Activated naive CD8-positive, alpha-beta T cell treated with anti-CD3 and anti-CD28 coated beads, Interleukin-2, amount 10 ng/mL, durations not matched to agents 7 days and 5 days (primary cell): Measurements from ENCODE around the gene MPC1. TPM values are rescaled to one million over a fixed set of nuclear protein-coding genes. Genes with fewer than 3 reads are reported as not detected.
"Not testable (repeated sequence)": the region's sequence is repeated elsewhere in the genome, so short reads cannot be mapped to it uniquely, and the experiment has no call there.

ENCODE experiments used
- ATAC-seq: fragments of 150-1000 bp; cut with Tn5 transposase; one replicate; pipeline ENCODE4 v1.10.0; 2021; ENCODE audit warnings: low read depth, moderate library complexity
- POLR2A ChIA-PET: fragments of 350-600 bp; sonication (Branson Sonifier 250); formaldehyde crosslinking; loops from one replicate; lab custom pipeline; 2021; ENCODE audit warnings: antibody characterized with exemption; lab: Charles Lee
- DNase-seq: peaks from one replicate; pipeline ENCODE4 v3.0.0; 2021
- H3K27ac Mint-ChIP-seq: one replicate; pipeline ENCODE4 v1.8.0; 2022; ENCODE audit warnings: mild to moderate bottlenecking, mixed read lengths
- H3K27me3 Mint-ChIP-seq: one replicate; pipeline ENCODE4 v1.8.0; 2022; ENCODE audit warnings: mild to moderate bottlenecking, moderate library complexity, mixed read lengths
- H3K36me3 Mint-ChIP-seq: one replicate; pipeline ENCODE4 v1.8.0; 2021; ENCODE audit warnings: mild to moderate bottlenecking, mixed read lengths
- H3K4me1 Mint-ChIP-seq: one replicate; pipeline ENCODE4 v1.8.0; 2021; ENCODE audit warnings: mixed read lengths
- H3K4me3 Mint-ChIP-seq: one replicate; pipeline ENCODE4 v1.8.0; 2022; ENCODE audit warnings: mild to moderate bottlenecking, moderate library complexity, mixed read lengths
- H3K9me3 Mint-ChIP-seq: one replicate; pipeline ENCODE4 v1.8.0; 2021; ENCODE audit warnings: mixed read lengths
- total RNA-seq, 2 experiments: library from RNA; stranded (reverse); gene quantifications; one replicate each; pipeline ENCODE4 v1.2.3, GENCODE V29; 2021

Gene MPC1
- total RNA-seq, 2 experiments from 2014 or later, result 28.7 to 29.6 TPM

DNA sequence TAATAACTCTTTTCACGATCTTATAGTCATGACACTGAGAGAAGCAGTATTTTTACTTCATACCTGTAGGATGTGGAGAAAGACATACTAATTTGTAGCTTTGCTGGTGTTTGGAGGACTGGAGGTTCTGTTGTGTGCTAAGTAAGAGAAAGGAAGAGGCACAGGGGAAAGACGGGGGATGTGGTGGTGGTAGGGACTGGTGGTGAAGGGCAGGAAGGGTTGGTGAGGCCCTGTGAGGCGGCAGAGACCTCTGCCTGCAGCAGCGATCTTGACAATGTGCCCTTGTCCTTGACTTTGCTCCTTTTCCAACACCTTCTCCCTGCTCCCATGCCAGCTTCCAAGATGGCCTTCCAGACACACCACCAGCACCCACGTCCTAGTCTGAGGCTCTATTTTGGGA, 32.6 kb upstream of the MPC1 start:
- POLR2A ChIA-PET, result interaction anchor here (1.0 kb wide), 1 partner anchor 10 kb away, joined by 5 read pairs; no protein-coding TSS in a partner anchor
- H3K4me3 Mint-ChIP-seq, result peak overlapping the region; percentile 67
- H3K4me1 Mint-ChIP-seq, result peaks cover 75% of the 10 kb centered on the region

GRCh38 chr6:166413491-166413951, 30.8 kb upstream of the MPC1 start:
- no peak for DNase-seq
- peaks cover 63% of the 10 kb centered on the region for H3K4me1 Mint-ChIP-seq
- no peak overlapping the region for H3K4me3 Mint-ChIP-seq
- H3K27ac Mint-ChIP-seq, result no peak overlapping the region
- ATAC-seq, result no peak
- peaks cover 11% of the 10 kb centered on the region for H3K27me3 Mint-ChIP-seq
- POLR2A ChIA-PET, result no interaction called here
- peaks cover 8% of the 10 kb centered on the region for H3K9me3 Mint-ChIP-seq
- H3K36me3 Mint-ChIP-seq, result peaks cover 15% of the 10 kb centered on the region

More for the DNA sequence above, 32.6 kb upstream of the MPC1 start:
- Mint-ChIP-seq H3K27ac (peak overlapping the region; percentile 85), H3K27me3 (peaks cover 7% of the 10 kb centered on the region), H3K9me3 (peaks cover 8% of the 10 kb centered on the region), H3K36me3 (peaks cover 15% of the 10 kb centered on the region)
- peak; percentile 67 for ATAC-seq
- DNase-seq, result peak; percentile 62

GRCh38 chr6:166412911-166413384, 30.2 kb upstream of the MPC1 start:
- Mint-ChIP-seq H3K27me3 (peaks cover 11% of the 10 kb centered on the region), H3K9me3 (peaks cover 8% of the 10 kb centered on the region), H3K4me3 (no peak overlapping the region), H3K27ac (no peak overlapping the region), H3K4me1 (peaks cover 59% of the 10 kb centered on the region), H3K36me3 (peaks cover 15% of the 10 kb centered on the region)
- DNase-seq (no peak), ATAC-seq (no peak)
- POLR2A ChIA-PET, result no interaction called here

DNA sequence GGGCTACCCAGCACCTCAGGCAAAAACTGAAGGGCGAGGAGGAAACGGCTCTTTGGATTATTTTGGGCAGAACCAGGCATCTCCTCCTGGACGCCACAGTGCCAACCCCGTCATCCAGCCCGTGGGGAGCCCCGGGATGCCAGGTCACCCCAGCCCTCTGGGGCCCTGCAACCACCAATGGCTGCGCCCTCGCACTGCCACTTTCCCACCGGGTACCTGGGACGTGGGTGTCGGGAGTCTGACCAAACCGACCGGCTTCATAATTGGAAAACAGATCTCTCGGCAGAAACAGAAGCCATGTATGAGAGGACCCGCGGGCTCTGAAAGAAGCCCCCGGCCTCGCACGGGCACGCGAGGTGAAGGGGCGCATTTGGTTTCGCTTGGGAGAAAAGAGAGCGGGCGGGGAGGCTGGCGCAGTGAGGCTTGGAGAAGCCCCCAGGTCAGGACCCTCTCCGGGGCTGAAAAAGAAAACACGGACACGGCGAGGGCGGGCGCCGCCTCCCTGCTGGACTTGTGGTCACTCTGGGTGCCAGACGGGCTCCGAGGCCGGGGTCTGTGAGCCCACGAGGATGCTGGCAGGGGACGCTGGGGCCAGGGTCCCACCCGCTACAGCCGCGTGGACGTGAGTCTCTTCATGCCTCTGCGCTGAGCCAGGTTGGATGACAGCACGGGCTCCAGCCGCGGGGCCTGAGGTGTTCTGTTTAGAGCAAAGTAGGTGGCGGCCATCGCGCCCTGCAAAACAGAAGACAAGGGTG, 29.6 kb upstream of the MPC1 start:
- Mint-ChIP-seq H3K4me1 (peaks cover 53% of the 10 kb centered on the region), H3K4me3 (peak overlapping the region; percentile 78), H3K27ac (peak overlapping the region; percentile 30), H3K36me3 (peaks cover 15% of the 10 kb centered on the region), H3K27me3 (peaks cover 11% of the 10 kb centered on the region), H3K9me3 (peaks cover 8% of the 10 kb centered on the region)
- no peak for DNase-seq
- ATAC-seq, result no peak
- POLR2A ChIA-PET, result no interaction called here

GRCh38 chr6:166411721-166412151, 29.0 kb upstream of the MPC1 start:
- Mint-ChIP-seq H3K27ac (peak overlapping the region; percentile 30), H3K36me3 (peaks cover 14% of the 10 kb centered on the region), H3K27me3 (peaks cover 11% of the 10 kb centered on the region), H3K4me1 (peaks cover 47% of the 10 kb centered on the region), H3K9me3 (peaks cover 7% of the 10 kb centered on the region), H3K4me3 (peak overlapping the region; percentile 78)
- POLR2A ChIA-PET, result no interaction called here
- peak; percentile 66 for ATAC-seq
- DNase-seq, result peak; percentile 58

DNA sequence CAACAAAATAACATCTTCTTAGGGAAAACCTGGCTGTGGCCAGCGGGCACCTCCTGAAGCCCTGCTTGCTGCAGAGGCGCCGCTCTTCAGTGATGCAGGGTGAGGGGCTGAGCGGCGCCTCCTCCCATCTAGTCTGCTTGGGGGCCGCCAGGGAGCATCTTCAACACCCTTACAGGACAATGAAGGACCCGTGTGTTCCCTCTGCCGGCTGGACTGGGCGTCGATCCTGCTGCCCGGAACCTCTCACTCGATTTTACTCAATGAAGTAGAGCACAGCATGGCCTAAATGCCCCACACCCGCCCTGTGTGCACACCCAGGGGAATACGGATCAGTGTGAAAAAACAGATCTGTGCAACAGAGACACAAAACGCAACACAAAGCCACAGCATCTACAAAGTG, 28.5 kb upstream of the MPC1 start:
- H3K27ac Mint-ChIP-seq, result peak overlapping the region; percentile 30
- peaks cover 6% of the 10 kb centered on the region for H3K9me3 Mint-ChIP-seq
- H3K27me3 Mint-ChIP-seq, result peaks cover 11% of the 10 kb centered on the region
- H3K4me1 Mint-ChIP-seq, result peaks cover 43% of the 10 kb centered on the region
- H3K36me3 Mint-ChIP-seq, result peaks cover 10% of the 10 kb centered on the region
- POLR2A ChIA-PET, result no interaction called here
- peak; percentile 36 for ATAC-seq
- peak overlapping the region; percentile 78 for H3K4me3 Mint-ChIP-seq
- no peak for DNase-seq

- H3K36me3 Mint-ChIP-seq, result peaks cover 3% of the 10 kb centered on the region
- DNase-seq (no peak), ATAC-seq (no peak)
- H3K4me3 Mint-ChIP-seq, result peak overlapping the region; percentile 32
- peaks cover 35% of the 10 kb centered on the region for H3K4me1 Mint-ChIP-seq
- H3K27ac Mint-ChIP-seq, result no peak overlapping the region
- POLR2A ChIA-PET, result interaction anchor here (1.2 kb wide), 1 partner anchor 216 kb away, joined by 3 read pairs; the partner anchor contains the start of gene RPS6KA2
- H3K9me3 Mint-ChIP-seq, result no peaks in the 10 kb centered on the region
- H3K27me3 Mint-ChIP-seq, result peaks cover 11% of the 10 kb centered on the region
These were observed 27.7 kb upstream of the MPC1 start for GRCh38 chr6:166410426-166410935.

GRCh38 chr6:166408936-166409755, 26.4 kb upstream of the MPC1 start:
- Mint-ChIP-seq H3K36me3 (no peaks in the 10 kb centered on the region), H3K27ac (no peak overlapping the region), H3K9me3 (no peaks in the 10 kb centered on the region), H3K4me3 (no peak overlapping the region), H3K27me3 (peaks cover 11% of the 10 kb centered on the region), H3K4me1 (peaks cover 26% of the 10 kb centered on the region)
- DNase-seq (no peak), ATAC-seq (no peak)
- POLR2A ChIA-PET, result no interaction called here

DNA sequence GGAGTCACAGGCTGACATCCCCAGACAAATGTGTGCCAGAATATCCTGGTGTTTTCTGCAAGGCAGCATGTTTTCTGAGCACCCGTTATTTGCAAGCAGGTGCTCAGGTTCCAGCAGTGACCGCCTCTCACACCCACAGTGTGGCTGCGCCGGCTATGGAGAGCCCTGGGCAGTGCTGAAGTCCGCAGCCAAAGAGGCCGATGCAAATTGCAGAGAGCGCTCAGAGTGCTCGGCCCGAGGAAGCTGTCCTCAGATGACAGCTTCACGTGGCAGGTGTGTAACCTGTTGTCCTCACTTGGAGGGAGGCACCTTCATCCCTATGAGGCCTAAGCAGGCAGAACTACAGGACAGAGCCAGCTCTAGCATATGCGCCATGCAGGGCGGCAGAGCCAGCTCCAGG, 23.5 kb upstream of the MPC1 start:
- no peak for ATAC-seq
- no peak overlapping the region for H3K4me3 Mint-ChIP-seq
- DNase-seq, result no peak
- peaks cover 12% of the 10 kb centered on the region for H3K4me1 Mint-ChIP-seq
- H3K27ac Mint-ChIP-seq, result no peak overlapping the region
- peaks cover 12% of the 10 kb centered on the region for H3K27me3 Mint-ChIP-seq
- POLR2A ChIA-PET, result interaction anchor here (1.6 kb wide), 1 partner anchor 9 kb away, joined by 5 read pairs; no protein-coding TSS in a partner anchor
- H3K9me3 Mint-ChIP-seq, result no peaks in the 10 kb centered on the region
- H3K36me3 Mint-ChIP-seq, result no peaks in the 10 kb centered on the region

DNA sequence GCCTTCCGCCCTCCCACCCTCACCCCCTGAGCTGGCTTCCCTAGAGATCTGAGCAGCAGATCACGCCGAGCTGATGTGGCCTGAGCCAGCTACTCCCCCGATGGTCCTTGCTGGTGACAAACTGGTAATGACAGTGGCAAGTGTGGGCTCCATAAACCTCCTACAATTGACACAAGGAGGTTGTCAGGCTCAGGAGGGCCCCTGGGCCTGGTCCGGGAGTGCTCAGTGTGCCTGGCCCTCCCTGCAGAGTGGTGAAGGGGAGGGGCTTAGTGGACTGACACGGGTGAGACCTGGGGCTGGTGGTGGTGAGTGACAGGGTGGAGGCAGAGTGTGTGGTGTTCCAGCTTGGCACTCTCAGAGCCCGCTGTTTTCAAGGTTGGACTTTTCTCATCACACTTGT, 22.6 kb upstream of the MPC1 start:
- Mint-ChIP-seq H3K27ac (no peak overlapping the region), H3K27me3 (peaks cover 8% of the 10 kb centered on the region), H3K4me3 (no peak overlapping the region), H3K4me1 (peaks cover 5% of the 10 kb centered on the region), H3K9me3 (no peaks in the 10 kb centered on the region), H3K36me3 (no peaks in the 10 kb centered on the region)
- no peak for ATAC-seq
- DNase-seq, result no peak
- POLR2A ChIA-PET, result interaction anchor here (1.6 kb wide), 1 partner anchor 10 kb away, joined by 5 read pairs; no protein-coding TSS in a partner anchor

DNA sequence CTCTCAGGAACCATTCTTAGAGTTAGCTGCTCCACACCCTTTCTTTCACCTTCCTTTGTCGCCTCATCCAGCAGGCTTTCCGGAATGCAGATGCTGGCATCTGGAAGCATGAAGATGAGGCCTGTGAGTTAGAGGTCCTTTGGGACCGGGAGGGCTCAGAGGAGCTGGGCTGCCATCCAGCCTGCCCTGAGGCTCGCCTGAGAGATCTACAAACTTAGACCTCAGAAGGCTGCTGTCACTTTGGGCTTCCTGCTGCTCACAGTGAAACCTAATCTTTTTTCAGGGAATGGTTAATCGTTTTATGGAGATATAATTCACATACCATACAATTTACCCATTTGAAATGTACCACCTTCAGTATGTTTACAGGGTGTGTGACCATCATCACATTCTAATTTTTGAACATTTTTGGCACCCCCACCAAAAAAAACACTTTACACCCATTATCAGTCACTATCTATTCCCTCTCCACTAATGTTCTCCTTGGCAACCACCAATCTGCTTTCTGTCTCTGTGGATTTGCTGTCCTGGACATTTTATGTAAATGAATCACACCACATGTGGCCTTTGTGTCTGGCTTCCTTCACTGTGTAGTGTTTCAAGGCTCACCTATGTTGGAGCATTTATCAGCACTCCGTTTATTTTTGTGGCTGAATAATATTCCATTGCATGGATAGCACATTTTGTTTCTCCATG, 20.0 kb upstream of the MPC1 start:
- no peak overlapping the region for H3K4me3 Mint-ChIP-seq
- DNase-seq, result no peak
- no peak overlapping the region for H3K27ac Mint-ChIP-seq
- no peak for ATAC-seq
- POLR2A ChIA-PET, result no interaction called here
- H3K27me3 Mint-ChIP-seq, result peaks cover 6% of the 10 kb centered on the region
- peaks cover 3% of the 10 kb centered on the region for H3K4me1 Mint-ChIP-seq
- H3K36me3 Mint-ChIP-seq, result no peaks in the 10 kb centered on the region
- no peaks in the 10 kb centered on the region for H3K9me3 Mint-ChIP-seq

DNA sequence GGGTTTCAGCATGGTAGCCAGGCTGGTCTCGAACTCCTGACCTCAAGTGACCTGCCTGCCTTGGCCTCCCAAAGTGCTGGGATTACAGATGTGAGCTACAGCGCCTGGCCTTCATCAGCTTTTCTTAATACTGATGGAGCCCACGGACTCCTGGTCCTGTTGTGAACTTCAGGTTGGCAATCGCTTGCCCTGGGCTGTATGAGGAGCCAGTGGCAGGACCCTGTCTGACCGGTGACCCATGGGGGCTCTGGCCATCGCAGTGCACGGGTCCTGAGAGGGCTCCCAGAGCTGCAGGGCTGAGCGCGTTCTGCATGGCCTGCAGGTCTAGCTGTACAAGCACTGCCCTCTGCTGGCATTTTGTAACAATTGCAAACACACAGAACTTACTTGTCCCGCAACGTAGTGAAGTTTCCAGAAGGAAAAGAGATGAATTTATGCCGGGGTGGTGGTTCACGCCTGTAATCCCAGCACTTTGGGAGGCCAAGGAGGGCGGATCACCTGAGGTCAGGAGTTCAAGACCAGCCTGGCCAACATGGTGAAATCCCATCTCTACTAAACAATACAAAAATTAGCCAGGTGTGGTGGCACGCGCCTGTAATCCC, 18.0 kb upstream of the MPC1 start:
- not testable (repeated sequence) for H3K36me3 Mint-ChIP-seq, H3K27me3 Mint-ChIP-seq, H3K4me3 Mint-ChIP-seq, H3K4me1 Mint-ChIP-seq, H3K27ac Mint-ChIP-seq, H3K9me3 Mint-ChIP-seq
- ATAC-seq, result peak; percentile 54
- POLR2A ChIA-PET, result interaction anchor here (0.8 to 1.1 kb wide), 2 partner anchors 13 to 87 kb away, joined by 4 read pairs; no protein-coding TSS in a partner anchor
- DNase-seq, result peak; percentile 50
